Esophagus muscularis mucosa (tissue), 4 donors: ENCODE data around the gene DMD.

Experiments used
- EP300 ChIP-seq: sonication (generic); formaldehyde crosslinking; IDR thresholded peaks from one replicate; pipeline ENCODE4 v1.6.1; 2017; ENCODE audit warnings: antibody characterized with exemption
- POLR2AphosphoS5 ChIP-seq, 2 donors: sonication (generic); formaldehyde crosslinking; IDR thresholded peaks; one replicate each; pipeline ENCODE4 v1.6.1; 2017; ENCODE audit warnings: antibody characterized with exemption in 2 of 2
- TF ChIP-seq, protein P1 (sequence below), 3 experiments: fragments of 200-600 bp in 2 of 3; fragments of 450-650 bp in 1 of 3; sonication (generic) in 2 of 3; IDR thresholded peaks; one replicate each; pipeline ENCODE4 v1.5.1; 2017 to 2019; ENCODE audit warnings: antibody characterized with exemption in 3 of 3, mild to moderate bottlenecking in 2 of 3, moderate library complexity in 1 of 3

DNA sequence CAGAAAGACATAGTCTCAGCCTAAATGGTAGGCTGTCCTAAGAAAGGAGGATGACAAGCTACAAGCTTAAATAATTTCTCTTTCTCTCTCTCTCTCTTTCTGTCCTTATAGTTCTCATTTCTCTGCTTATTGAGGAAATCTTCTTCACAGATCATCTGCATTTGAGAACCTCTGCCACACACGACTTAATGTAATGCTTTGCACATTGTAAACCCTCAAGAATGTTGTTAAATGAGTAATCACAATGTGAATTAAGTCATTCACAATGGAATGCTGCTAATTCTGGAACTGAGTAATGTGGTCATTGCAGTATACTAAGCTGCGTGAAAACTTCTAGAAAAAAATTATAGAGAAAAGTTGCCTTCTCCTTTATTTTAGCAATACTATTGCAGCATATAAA is 1630.6 kb downstream of the DMD start:
- TF ChIP-seq, protein P1, sequence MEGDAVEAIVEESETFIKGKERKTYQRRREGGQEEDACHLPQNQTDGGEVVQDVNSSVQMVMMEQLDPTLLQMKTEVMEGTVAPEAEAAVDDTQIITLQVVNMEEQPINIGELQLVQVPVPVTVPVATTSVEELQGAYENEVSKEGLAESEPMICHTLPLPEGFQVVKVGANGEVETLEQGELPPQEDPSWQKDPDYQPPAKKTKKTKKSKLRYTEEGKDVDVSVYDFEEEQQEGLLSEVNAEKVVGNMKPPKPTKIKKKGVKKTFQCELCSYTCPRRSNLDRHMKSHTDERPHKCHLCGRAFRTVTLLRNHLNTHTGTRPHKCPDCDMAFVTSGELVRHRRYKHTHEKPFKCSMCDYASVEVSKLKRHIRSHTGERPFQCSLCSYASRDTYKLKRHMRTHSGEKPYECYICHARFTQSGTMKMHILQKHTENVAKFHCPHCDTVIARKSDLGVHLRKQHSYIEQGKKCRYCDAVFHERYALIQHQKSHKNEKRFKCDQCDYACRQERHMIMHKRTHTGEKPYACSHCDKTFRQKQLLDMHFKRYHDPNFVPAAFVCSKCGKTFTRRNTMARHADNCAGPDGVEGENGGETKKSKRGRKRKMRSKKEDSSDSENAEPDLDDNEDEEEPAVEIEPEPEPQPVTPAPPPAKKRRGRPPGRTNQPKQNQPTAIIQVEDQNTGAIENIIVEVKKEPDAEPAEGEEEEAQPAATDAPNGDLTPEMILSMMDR (IDR thresholded peaks at IDR 0.05): no peak
- no peak for TF ChIP-seq POLR2AphosphoS5 (IDR thresholded peaks at IDR 0.05)
- TF ChIP-seq EP300: no peak
